Neural progenitor cell (in vitro differentiated cells): ENCODE data around the gene HOXC12. TPM values are rescaled to one million over a fixed set of nuclear protein-coding genes. Genes with fewer than 3 reads are reported as not detected.
A peak's percentile ranks its signal among the peaks of the same experiment; 100 is the strongest.

Experiments used
- DNase-seq: peaks from one replicate; pipeline ENCODE4 v3.0.0-alpha.2; 2016; ENCODE audit warnings: low spot score
- H2AFZ ChIP-seq: fragments of 200-600 bp; sonication (generic); replicated peaks from 2 replicates; pipeline ENCODE4 v1.6.1; 2016; ENCODE audit warnings: antibody characterized with exemption
- H3F3A ChIP-seq: fragments of 200-600 bp; sonication (generic); 2 replicates; pipeline ENCODE4 v1.6.1; 2016; ENCODE audit warnings: antibody characterized with exemption, low read depth
- H3K27ac ChIP-seq: fragments of 200-600 bp; sonication (generic); 2 replicates; pipeline ENCODE4 v1.5.1; 2016; ENCODE audit warnings: mild to moderate bottlenecking
- H3K27me3 ChIP-seq: fragments of 200-600 bp; sonication (generic); 2 replicates; pipeline ENCODE4 v1.6.1; 2016; ENCODE audit warnings: mild to moderate bottlenecking, moderate library complexity
- H3K36me3 ChIP-seq: fragments of 200-600 bp; sonication (generic); 2 replicates; pipeline ENCODE4 v1.5.1; 2016
- H3K4me1 ChIP-seq: fragments of 200-600 bp; sonication (generic); 2 replicates; pipeline ENCODE4 v1.6.1; 2016; ENCODE audit warnings: mixed run types
- H3K4me2 ChIP-seq: fragments of 200-600 bp; sonication (generic); 2 replicates; pipeline ENCODE4 v1.6.1; 2016
- H3K4me3 ChIP-seq: fragments of 200-600 bp; sonication (generic); 2 replicates; pipeline ENCODE4 v1.5.1; 2016
- H3K79me2 ChIP-seq: fragments of 200-600 bp; sonication (generic); 2 replicates; pipeline ENCODE4 v1.6.1; 2016; ENCODE audit warnings: low read depth
- H3K9ac ChIP-seq: fragments of 200-600 bp; sonication (generic); 2 replicates; pipeline ENCODE4 v1.6.1; 2016
- H3K9me3 ChIP-seq: fragments of 200-600 bp; sonication (generic); 2 replicates; pipeline ENCODE4 v1.5.1; 2016; ENCODE audit warnings: low read depth
- H4K20me1 ChIP-seq: fragments of 200-600 bp; sonication (generic); 2 replicates; pipeline ENCODE4 v1.6.1; 2016; ENCODE audit warnings: low read depth
- H3K27ac Mint-ChIP-seq: 3 replicates; pipeline ENCODE4 v1.8.0; 2021; ENCODE audit warnings: mixed read lengths
- H3K27me3 Mint-ChIP-seq: 2 replicates; pipeline ENCODE4 v1.8.0; 2022; ENCODE audit warnings: low read depth, mild to moderate bottlenecking, inconsistent platforms, moderate library complexity, mixed read lengths; ENCODE audit not compliant: insufficient read depth
- H3K36me3 Mint-ChIP-seq: 3 replicates; pipeline ENCODE4 v1.8.0; 2021; ENCODE audit warnings: mixed read lengths
- H3K4me1 Mint-ChIP-seq: 3 replicates; pipeline ENCODE4 v1.8.0; 2021; ENCODE audit warnings: mixed read lengths
- H3K4me3 Mint-ChIP-seq: 3 replicates; pipeline ENCODE4 v1.8.0; 2021; ENCODE audit warnings: mild to moderate bottlenecking, moderate library complexity, mixed read lengths
- H3K9me3 Mint-ChIP-seq: 3 replicates; pipeline ENCODE4 v1.8.0; 2020; ENCODE audit warnings: mixed read lengths
- EZH2 ChIP-seq: fragments of 200-600 bp; sonication (generic); IDR thresholded peaks from 2 replicates; pipeline ENCODE4 v1.6.1; 2017; ENCODE audit warnings: antibody characterized with exemption, mild to moderate bottlenecking, moderate library complexity
- EZH2phosphoT487 ChIP-seq: fragments of 200-600 bp; sonication (generic); IDR thresholded peaks from 2 replicates; pipeline ENCODE4 v1.6.1; 2017; ENCODE audit warnings: antibody characterized with exemption
- total RNA-seq: library from RNA; depleted of rRNA; stranded (reverse); fragments of >200 nt; gene quantifications from 2 replicates; pipeline ENCODE4 v1.2.3, GENCODE V29; 2015; ENCODE audit warnings: low replicate concordance
- TF ChIP-seq, protein P1 (sequence below): fragments of 200-600 bp; sonication (generic); IDR thresholded peaks from 2 replicates; pipeline ENCODE4 v1.5.1; 2017; ENCODE audit warnings: antibody characterized with exemption, mild to moderate bottlenecking

Gene HOXC12
- total RNA-seq, 1 donor from 2014 or later = not detected

DNA sequence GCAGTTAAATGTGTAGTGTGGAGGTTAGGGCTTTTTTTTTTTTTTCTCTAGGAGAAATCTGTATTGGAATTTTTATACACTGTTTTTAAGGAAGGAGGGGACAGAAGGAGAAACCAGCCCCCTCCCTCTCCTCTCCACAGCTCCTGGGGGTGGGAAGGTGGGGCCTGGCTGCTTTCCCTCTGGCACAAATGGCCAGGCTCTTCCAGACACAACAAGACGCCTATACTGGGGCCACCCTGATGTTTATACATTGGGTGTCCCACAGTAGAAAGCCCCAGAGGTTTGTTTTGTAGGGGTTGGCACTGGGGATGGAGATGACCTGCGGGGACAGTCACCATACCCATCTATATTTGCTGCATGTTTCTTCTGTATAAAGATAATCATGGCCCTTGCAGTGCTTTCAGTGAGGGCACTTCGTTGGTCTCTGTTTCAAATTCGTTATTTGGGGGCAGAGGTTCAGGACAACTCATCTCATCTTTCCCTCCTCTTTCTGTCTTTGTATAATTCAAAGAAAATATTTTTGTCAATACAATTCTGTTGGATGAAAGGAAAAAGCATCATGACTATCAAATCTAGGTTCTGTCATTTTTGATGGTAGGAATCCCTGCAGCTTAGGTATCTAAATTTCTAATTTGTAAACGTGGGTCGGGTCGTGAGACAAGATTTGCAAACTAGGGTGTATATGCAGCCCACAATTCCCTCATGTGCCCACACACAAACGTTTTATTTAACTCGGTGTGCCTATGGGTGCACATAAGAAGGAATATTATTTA lies 22.3 kb downstream of the HOXC12 start:
- no peak overlapping the region for H3K9ac ChIP-seq
- H3K27ac ChIP-seq = no peak overlapping the region
- DNase-seq = no peak
- no peaks in the 10 kb centered on the region for H3K36me3 ChIP-seq
- no peaks in the 10 kb centered on the region for H3F3A ChIP-seq
- H3K9me3 Mint-ChIP-seq = peaks cover 5% of the 10 kb centered on the region
- H3K4me1 Mint-ChIP-seq = no peaks in the 10 kb centered on the region
- TF ChIP-seq EZH2 (peak; percentile 58), EZH2phosphoT487 (peak; percentile 52)
- TF ChIP-seq, protein P1, sequence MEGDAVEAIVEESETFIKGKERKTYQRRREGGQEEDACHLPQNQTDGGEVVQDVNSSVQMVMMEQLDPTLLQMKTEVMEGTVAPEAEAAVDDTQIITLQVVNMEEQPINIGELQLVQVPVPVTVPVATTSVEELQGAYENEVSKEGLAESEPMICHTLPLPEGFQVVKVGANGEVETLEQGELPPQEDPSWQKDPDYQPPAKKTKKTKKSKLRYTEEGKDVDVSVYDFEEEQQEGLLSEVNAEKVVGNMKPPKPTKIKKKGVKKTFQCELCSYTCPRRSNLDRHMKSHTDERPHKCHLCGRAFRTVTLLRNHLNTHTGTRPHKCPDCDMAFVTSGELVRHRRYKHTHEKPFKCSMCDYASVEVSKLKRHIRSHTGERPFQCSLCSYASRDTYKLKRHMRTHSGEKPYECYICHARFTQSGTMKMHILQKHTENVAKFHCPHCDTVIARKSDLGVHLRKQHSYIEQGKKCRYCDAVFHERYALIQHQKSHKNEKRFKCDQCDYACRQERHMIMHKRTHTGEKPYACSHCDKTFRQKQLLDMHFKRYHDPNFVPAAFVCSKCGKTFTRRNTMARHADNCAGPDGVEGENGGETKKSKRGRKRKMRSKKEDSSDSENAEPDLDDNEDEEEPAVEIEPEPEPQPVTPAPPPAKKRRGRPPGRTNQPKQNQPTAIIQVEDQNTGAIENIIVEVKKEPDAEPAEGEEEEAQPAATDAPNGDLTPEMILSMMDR = no peak
- peaks cover 92% of the 10 kb centered on the region for H3K27me3 Mint-ChIP-seq
- H3K4me3 ChIP-seq = no peak overlapping the region
- no peaks in the 10 kb centered on the region for H3K36me3 Mint-ChIP-seq
- H3K4me3 Mint-ChIP-seq = no peak overlapping the region
- H3K79me2 ChIP-seq = no peaks in the 10 kb centered on the region
- H3K9me3 ChIP-seq = no peaks in the 10 kb centered on the region
- H3K4me1 ChIP-seq = no peaks in the 10 kb centered on the region
- no peak overlapping the region for H2AFZ ChIP-seq
- H3K27me3 ChIP-seq = peaks cover 100% of the 10 kb centered on the region
- H3K4me2 ChIP-seq = no peak overlapping the region
- no peak overlapping the region for H3K27ac Mint-ChIP-seq
- peaks cover 75% of the 10 kb centered on the region for H4K20me1 ChIP-seq

DNA sequence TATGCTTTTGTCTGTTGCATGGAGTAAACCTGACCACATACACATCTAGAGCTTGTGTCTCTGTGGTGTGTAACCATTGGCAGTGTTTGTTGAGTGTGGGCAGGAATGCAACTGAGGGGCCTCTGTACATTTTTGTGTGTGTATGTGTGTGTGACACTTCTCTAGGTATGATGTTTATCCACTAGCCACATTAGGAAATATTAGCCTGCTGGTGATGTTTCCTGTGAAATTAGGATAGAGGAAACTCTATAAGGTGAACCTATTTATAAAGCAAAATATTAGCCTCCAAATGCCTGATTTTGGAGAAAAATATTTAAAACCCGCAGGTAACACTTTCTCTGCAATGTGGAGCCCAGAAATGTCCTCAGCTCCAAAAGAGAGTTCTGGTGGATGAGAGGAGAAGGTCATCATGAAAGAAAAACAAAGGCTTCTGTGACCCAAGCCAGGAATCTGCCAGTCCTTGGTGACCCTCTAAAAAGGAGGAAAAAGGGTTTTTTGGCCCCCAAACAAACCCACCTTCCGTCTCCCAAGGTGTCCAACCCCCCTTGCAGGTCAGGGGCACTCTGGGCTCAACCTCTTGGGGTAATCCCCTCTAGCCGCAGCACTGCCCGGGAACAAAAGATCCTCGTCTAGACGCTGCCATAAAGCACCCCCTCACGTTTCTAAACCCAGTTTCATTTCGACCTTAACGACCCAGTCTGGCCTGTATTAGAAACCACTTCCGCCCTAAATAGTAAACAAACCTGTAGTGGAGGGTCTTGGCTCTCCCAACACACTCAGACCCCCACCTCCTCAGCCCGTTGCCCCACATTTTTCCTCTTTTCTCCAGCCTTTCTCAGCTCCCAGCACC lies 23.1 kb downstream of the HOXC12 start:
- no peaks in the 10 kb centered on the region for H3K4me1 Mint-ChIP-seq
- Histone ChIP-seq H3K4me1 (no peaks in the 10 kb centered on the region), H3K27ac (no peak overlapping the region), H3K4me3 (no peak overlapping the region), H3K27me3 (peaks cover 100% of the 10 kb centered on the region), H3K79me2 (no peaks in the 10 kb centered on the region), H3K9me3 (no peaks in the 10 kb centered on the region), H3K9ac (no peak overlapping the region), H3F3A (no peaks in the 10 kb centered on the region), H4K20me1 (peaks cover 75% of the 10 kb centered on the region), H3K4me2 (no peak overlapping the region), H3K36me3 (no peaks in the 10 kb centered on the region), H2AFZ (no peak overlapping the region)
- peaks cover 5% of the 10 kb centered on the region for H3K9me3 Mint-ChIP-seq
- DNase-seq = no peak
- H3K36me3 Mint-ChIP-seq = no peaks in the 10 kb centered on the region
- peaks cover 92% of the 10 kb centered on the region for H3K27me3 Mint-ChIP-seq
- no peak overlapping the region for H3K4me3 Mint-ChIP-seq
- TF ChIP-seq EZH2 (peak; percentile 18), EZH2phosphoT487 (no peak)
- no peak overlapping the region for H3K27ac Mint-ChIP-seq

DNA sequence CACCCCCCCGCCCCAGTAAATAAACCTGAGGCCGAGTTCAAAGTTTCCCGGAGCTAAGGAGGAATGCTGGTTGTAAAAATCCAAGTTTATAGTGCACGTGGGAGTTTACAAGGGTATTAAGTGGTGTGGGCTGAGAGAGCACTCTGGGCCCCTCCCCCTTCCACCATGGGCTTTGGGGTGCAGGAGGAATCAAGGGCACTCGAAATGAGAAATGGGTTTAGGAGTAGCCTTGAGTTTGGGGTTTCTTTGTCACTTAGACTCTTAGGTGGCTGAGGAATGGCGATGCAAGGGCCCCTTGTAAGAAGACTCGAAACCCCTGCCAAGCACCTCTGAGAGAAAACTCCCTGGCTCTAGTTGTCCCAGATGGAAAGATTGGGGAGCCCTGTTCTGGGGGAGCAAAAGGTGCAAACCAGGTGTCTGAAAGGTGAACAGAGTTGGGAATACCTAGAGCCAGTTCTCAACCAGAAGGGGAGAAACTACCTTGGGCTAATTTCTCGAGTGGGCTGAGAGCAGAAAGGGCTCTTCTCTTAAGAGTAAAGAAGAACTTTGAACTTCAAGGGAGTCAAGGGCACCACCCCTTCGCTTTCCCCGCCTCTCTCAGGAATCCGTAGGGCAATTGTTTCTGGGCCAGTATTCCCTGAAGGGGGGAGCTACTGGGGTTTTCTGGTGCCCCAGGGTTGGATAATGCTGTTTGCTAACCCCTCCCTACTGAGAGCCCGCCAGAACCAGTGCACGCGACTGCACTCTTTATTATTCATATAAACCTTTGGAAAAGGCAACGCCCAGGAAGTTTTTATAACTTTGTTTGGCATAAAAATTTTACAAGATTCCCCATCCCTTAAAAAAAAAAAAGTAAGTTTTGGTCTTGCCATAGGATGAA lies 24.0 kb downstream of the HOXC12 start:
- Mint-ChIP-seq H3K27me3 (peaks cover 95% of the 10 kb centered on the region), H3K4me3 (no peak overlapping the region), H3K27ac (no peak overlapping the region), H3K9me3 (peaks cover 3% of the 10 kb centered on the region), H3K4me1 (no peaks in the 10 kb centered on the region), H3K36me3 (no peaks in the 10 kb centered on the region)
- Histone ChIP-seq H4K20me1 (peaks cover 76% of the 10 kb centered on the region), H2AFZ (no peak overlapping the region), H3K9me3 (no peaks in the 10 kb centered on the region), H3K4me1 (no peaks in the 10 kb centered on the region), H3K27me3 (peaks cover 100% of the 10 kb centered on the region), H3K79me2 (no peaks in the 10 kb centered on the region), H3K36me3 (no peaks in the 10 kb centered on the region), H3K27ac (no peak overlapping the region), H3K9ac (no peak overlapping the region), H3K4me3 (no peak overlapping the region), H3K4me2 (no peak overlapping the region), H3F3A (no peaks in the 10 kb centered on the region)
- no peak for DNase-seq
- peak; percentile 50 for TF ChIP-seq EZH2phosphoT487
- peak; percentile 10 for TF ChIP-seq EZH2
- TF ChIP-seq, protein P1 = no peak
